Activated CD8-positive, alpha-beta memory T cell treated with anti-CD3 and anti-CD28 coated beads for 36 hours (primary cell): Measurements from ENCODE around the gene BCLAF1. TPM values are rescaled to one million over a fixed set of nuclear protein-coding genes. Genes with fewer than 3 reads are reported as not detected.

Source experiments
- CTCF ChIA-PET: fragments of 350-600 bp; sonication (Branson Sonifier 250); formaldehyde crosslinking; loops from one replicate; lab custom pipeline; 2021; ENCODE audit warnings: antibody characterized with exemption; lab: Charles Lee
- POLR2A ChIA-PET: fragments of 350-600 bp; sonication (Branson Sonifier 250); formaldehyde crosslinking; loops from one replicate; lab custom pipeline; 2021; ENCODE audit warnings: antibody characterized with exemption; lab: Charles Lee
- total RNA-seq, 2 experiments: library from RNA; stranded (reverse); gene quantifications; one replicate each; pipeline ENCODE4 v1.2.3, GENCODE V29; 2021

Gene BCLAF1, protein sequence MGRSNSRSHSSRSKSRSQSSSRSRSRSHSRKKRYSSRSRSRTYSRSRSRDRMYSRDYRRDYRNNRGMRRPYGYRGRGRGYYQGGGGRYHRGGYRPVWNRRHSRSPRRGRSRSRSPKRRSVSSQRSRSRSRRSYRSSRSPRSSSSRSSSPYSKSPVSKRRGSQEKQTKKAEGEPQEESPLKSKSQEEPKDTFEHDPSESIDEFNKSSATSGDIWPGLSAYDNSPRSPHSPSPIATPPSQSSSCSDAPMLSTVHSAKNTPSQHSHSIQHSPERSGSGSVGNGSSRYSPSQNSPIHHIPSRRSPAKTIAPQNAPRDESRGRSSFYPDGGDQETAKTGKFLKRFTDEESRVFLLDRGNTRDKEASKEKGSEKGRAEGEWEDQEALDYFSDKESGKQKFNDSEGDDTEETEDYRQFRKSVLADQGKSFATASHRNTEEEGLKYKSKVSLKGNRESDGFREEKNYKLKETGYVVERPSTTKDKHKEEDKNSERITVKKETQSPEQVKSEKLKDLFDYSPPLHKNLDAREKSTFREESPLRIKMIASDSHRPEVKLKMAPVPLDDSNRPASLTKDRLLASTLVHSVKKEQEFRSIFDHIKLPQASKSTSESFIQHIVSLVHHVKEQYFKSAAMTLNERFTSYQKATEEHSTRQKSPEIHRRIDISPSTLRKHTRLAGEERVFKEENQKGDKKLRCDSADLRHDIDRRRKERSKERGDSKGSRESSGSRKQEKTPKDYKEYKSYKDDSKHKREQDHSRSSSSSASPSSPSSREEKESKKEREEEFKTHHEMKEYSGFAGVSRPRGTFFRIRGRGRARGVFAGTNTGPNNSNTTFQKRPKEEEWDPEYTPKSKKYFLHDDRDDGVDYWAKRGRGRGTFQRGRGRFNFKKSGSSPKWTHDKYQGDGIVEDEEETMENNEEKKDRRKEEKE
- 100 to 1,000 TPM; 233 to 240 TPM for total RNA-seq

DNA sequence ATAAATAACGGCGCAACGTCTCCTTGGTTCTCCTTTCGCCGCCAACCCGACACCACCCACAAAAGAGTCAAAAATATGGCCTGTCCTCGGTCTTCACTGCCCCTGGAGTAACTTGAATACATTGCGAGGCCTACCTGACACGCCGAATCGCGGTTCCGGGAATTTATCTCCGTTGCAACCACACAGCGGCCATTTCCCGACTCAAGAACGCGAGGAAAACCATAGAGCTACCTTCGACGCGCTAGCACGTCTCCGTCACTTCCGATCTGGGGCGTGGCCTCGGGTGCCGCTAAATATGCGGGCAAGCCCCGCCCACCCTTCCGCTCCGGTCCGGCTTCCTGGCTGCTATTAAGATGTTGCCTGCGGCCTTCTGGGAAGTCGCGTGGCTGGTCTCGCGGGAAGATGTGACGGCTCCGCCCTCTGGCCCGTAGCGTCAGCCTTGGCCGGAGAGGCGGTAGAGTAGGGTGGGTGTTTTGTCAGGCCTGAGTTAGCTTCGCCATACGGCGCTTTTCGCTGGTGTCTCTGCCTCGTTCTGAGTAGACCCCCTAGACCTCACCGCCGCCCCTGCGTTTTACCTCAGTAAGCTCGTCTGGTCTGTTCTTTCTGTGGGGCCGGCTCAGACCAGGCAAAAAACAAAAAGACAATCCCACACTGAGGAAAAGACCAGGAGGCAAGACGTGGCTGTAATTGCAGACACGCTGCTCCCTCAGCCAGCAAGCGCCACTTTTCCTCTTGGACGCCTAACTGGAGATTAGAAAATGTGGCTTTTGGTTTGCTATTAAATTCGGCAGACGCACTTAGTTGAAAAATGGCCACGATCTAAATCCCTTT is at the start of gene BCLAF1:
Gene BCLAF1 (minus strand): TSS at position 268 of the 831 bp plus-strand sequence. CDS start 9,980 bp downstream, outside the sequence.
- CTCF ChIA-PET, result interaction anchor here (1.0 to 2.6 kb wide), 3 partner anchors 38 to 791 kb away, joined by 3 to 7 read pairs (median 4); partner anchors contain the start of gene MTFR2
- POLR2A ChIA-PET, result interaction anchor here (0.6 to 4.1 kb wide), 9 partner anchors 15 to 1161 kb away, joined by 3 to 39 read pairs (median 6); partner anchors contain the start of genes MAP3K5, MTFR2 and PEX7

DNA sequence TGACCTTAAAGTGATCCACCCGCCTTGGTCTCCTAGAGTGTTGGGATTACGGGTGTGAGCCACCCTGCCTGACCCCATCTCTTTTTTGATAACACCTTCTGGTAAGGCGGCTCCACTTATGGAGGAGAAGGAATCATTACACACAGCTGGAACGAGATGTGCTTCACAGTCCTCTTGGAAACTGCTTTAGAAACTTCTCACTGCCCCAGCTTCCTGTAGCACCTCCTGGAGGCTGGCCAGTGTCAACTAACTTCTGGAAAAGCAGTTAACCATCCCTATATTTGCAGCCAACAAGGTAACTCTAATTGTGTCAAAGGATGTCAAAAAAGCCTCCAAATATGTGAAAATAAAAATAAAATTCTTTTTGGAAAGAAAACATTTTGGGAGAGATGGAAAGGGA is 48.8 kb upstream of the BCLAF1 start:
- CTCF ChIA-PET, result no interaction called here

DNA sequence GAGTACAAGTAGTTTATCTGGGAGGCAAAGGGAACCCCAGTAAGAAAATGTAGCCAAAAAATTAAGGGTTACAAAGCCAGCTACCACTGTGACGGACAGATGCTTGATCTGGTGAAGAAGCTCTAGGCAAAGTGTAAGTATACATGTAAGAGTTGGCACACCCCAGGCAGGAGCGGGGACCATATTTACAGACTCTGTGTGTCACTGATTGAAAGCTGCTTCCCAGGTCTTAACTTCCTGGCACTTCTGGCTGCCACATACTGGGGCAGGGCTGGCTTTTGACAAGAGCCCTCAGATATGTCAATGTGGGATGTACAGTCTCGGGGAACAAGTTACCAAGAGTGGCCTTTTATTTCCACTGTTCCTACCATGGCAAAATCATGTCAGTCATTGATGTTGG is 48.0 kb upstream of the BCLAF1 start:
- ChIA-PET CTCF (no interaction called here), POLR2A (no interaction called here)

More for the DNA sequence above, 48.8 kb upstream of the BCLAF1 start:
- POLR2A ChIA-PET, result no interaction called here

DNA sequence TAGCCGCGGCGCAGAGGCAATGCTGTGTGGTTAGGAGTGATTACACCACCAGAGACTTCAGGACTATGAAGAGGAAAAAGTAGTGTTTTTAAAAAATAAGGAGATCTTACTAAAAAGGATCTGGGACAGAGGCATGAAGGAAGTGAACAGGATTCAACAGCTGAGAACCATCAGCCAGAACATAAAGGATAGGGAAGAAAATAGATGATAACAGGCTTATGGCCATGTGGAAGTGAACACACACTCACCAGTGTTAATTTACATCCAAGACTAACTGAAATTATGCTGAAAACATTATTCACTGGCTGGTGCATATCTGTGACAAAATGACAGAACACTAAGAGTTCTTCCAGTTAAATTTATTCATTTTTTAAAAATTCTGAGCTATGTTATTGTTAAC is 47.5 kb upstream of the BCLAF1 start:
- CTCF ChIA-PET, result no interaction called here
- POLR2A ChIA-PET, result no interaction called here

DNA sequence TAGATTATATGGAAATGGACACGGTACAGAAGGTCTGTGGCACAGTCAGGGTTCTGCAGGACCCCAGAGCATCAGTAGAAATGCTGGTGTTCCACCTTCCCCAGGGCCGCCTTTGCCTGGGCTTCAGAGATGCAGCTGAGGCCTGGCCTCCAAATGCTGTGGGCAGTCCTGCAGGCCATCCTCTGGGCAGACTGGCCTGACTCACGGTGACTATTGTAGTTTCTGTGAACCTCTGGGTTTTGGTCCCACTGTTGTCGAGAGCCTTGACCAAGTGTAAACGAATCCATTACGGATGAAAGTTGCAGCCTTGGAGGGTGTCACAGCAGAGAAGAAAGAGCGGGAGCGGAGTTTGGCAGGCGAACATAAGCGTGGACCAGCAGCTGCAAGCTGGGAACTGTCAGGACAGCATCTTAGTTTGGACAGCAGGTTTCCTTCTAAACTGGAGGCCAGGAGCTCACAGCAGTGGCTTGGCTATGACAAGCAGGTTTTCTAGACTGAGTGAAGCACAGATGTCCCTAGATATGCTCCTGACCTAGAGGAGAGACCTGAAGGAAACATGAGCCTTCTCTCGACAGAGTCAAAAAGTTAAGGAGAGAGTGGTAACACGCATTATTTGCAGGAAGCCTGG is 46.2 kb upstream of the BCLAF1 start:
- CTCF ChIA-PET, result no interaction called here
- POLR2A ChIA-PET, result no interaction called here

DNA sequence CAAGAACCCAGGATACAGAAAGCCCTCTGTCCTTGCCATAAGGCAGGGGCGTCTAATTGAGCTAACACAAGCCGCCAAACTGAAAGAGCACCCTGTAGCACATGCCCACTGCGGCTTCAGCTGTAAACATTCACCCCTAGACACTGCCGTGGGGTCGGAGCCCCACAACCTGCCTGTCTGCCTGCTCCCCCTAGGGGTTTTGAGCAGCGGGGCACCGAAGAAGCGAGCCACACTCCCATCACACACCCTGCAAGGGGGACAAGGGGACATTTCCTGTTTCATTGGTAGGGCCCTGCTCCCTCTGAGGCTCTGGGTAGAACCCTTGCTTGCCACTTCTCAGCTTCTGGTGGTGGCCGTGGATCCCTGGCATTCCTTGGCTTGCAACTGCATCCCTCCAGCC is 45.2 kb upstream of the BCLAF1 start:
- ChIA-PET POLR2A (no interaction called here), CTCF (interaction anchor here (0.6 kb wide), 1 partner anchor 151 kb away, joined by 3 read pairs; no protein-coding TSS in a partner anchor)

DNA sequence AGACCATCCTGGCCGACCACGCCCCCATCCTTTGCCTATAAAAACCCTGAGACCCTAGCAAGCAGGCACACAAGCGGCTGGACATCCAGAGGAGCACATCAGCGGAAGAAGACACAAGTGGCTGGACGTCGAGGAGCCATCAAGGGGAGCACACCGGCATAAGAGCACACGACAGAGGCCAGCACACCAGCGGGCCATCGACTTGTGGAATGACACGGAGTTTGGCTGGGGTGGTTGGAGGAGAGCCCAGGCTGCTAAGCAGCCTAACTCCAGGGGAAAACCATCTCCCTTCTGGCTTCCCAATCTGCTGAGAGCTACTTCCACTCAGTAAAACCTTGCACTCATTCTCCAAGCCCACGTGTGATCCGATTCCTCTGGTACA is 44.8 kb upstream of the BCLAF1 start:
- CTCF ChIA-PET, result interaction anchor here (0.6 kb wide), 1 partner anchor 151 kb away, joined by 3 read pairs; no protein-coding TSS in a partner anchor
- POLR2A ChIA-PET, result no interaction called here

DNA sequence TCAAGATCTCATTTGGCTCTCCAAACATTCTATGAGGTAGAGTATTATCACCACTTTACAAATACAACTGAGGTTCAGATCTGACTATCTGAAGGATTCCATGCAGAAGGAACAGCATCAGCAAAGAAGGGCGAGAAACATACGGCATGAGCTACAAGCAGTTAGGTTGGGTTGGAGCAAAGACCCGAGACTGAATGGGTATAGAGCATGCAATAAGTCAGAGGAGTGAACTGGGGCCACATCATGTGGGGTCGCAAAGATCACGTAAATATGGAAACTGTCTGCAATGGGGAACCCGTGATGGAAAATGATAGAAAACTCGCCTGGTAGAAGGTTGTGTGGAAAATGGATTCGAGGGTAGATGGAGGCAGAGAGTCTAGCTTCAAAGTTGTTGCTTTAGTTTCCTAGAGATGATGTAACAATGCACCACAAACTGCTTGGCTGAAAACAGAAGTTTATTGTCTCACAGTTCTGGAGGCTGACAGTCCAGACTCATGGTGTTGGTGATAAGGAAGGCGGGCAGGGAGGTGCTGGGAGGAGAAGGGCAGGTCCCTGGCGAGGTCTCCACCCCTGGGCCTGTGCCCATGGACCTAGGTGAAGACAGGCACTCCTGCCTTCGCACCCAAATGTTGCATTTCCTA is 44.3 kb upstream of the BCLAF1 start:
- POLR2A ChIA-PET, result no interaction called here
- CTCF ChIA-PET, result interaction anchor here (1.0 kb wide), 1 partner anchor 17 kb away, joined by 3 read pairs; no protein-coding TSS in a partner anchor

DNA sequence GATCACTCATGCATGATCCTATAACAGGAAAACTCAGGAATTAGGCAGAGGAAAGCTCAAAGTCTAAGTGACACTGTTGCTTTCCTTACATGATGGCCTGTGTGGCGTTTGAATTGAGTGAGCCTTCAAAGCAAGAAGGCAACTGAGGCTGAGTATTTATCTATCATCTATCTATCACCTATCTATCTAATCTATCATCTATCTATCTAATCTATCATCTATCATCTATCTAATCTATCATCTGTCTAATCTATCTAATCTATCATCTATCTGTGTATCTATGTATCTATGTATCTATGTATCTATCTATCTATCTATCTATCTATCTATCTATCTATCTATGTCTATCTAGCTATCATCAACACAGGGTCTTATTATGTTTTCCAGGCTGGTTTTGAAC is 41.8 kb upstream of the BCLAF1 start:
- ChIA-PET POLR2A (no interaction called here), CTCF (no interaction called here)

DNA sequence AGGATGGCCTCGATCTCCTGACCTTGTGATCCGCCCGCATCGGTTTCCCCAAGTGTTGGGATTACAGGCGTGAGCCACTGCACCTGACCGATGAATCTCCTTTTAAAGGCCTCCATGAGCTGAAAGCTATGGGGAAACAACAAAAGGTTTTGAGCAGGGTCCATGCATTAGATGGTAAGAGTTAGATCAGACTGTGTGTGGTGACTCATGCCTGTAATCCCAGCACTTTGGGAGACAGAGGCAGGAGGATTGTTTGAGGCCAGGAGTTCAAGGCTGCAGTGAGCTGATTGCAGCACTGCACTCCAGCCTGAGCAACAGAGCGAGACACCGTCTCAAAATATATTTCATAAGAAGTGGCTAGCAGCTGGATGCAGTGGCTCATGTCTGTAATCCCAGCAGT is 41.0 kb upstream of the BCLAF1 start:
- ChIA-PET POLR2A (no interaction called here), CTCF (no interaction called here)

DNA sequence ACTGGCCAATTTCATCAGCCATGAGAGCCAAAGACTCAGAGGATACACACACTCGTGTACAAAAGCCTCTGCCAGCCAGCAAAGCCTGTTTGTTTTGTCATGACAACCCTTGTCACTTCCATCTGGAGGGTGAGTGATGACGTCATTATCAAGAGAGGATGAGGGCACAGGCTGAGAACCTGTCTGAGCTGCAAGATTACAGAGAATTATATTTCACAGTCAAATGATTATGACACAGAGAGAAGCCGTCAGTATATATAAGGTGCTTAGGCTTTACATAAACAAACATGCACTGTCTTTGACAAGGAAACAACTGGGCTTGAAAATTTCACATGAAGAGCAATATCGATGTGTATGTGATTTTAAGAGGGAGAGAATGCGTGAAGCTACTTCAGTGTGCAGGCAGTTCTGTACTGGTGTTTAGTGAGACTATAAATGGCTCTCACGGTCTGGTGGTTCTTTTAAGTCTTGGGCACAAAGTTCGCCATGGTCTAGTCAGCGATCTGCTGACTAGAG is 36.5 kb upstream of the BCLAF1 start:
- POLR2A ChIA-PET, result no interaction called here
- CTCF ChIA-PET, result no interaction called here

DNA sequence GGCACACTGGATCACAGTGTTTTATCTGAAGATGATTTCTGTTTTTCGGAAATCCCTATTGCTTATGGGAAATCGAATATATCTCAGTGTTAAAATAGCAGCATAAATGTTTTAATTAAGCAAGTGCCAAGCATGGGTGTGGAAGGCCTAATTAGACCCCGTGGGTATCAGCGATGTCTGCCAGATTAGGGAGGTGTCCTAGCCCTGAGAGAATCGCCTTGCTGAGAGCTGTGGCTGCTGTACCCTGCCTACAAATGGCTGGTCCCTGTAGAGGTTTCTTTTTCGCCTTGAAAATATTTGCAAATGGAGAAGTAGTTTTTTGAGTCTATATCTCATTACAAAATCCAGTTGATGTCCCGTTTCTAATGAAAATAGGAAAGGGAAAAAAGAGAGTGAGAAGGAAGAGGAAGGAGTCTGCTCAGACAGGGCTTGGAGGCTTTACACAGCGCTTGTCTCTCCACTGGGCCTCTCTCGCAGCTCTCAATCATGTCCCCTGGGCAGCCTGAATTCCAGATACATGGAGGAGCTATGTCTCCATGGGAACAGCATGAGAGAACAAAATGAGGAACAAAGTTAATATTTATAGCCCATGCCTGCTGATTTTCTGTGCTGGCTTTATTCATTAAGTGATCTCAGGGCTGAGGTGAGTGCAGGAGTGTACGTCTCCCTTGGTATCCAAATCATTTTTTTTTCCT is 35.2 kb upstream of the BCLAF1 start:
- ChIA-PET CTCF (no interaction called here), POLR2A (no interaction called here)

DNA sequence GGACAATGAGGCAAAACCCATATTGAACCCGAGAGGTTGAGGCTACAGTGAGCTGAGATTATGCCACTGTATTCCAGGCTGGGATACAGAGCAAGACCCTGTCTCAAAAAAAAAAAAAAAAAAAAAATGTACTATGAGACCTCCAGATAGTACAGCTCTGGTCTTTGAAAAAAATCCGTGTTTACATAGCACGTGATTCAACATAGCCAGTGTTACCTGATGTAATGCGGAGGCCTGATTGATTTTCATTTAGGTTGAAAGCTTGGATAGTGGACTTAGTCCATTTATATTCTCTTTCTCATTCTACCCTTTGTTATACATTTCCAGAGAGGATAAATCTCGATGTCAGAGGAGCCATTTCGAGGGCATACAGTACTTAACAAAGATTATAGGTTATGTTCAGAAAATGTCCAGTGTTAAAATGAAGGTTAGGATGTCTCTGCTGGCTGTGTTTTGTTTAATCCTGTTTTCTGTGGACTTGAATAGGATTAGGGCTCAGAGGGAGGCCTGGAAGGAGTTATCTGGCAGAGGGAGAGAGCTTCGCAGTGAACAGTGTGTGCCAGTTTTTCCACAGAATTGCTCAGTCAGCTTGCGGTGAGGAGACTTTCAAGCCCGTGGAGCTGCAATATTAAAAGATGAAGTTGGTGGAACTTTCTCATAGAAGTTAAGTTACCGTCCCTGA is 33.9 kb upstream of the BCLAF1 start:
- CTCF ChIA-PET, result no interaction called here
- POLR2A ChIA-PET, result no interaction called here

DNA sequence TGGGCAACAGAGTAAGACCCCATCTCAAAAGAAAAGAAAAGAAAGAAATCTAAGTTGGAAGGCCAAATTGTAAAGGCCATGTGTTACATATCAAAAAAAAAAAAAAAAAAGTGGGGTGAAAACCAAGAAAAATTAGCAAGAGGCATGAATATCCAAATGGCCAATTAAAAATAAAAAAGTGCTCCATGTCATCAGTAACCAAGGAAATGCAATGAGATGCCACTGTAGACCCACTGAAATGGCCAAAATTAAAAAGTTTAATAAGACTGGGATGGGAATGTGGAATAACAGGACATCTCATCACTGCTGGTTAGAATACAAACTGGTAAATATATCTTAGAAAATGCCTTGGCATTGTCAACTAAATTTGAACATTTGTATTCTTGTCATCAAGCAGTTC is 30.1 kb upstream of the BCLAF1 start:
- CTCF ChIA-PET, result interaction anchor here (0.7 kb wide), 1 partner anchor 277 kb away, joined by 3 read pairs; no protein-coding TSS in a partner anchor
- POLR2A ChIA-PET, result no interaction called here

DNA sequence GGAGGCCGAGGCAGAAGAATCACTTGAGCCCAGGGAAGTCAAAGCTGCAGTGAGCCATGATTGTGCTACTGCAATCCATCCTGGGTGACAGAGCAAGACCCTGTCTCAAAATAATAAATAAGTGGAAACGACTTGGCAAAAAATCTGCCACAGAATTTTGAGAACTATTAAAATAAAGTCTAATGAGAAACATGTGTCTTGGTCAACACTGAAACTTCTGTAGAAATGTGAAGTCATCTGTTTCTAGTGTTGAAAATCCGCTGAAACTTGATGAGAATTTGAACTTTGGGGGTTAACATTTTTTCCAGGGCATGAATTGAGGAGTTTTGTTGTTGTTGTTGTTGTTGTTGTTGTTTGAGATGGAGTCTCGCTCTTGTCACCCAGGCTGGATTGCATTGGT is 29.0 kb upstream of the BCLAF1 start:
- ChIA-PET POLR2A (interaction anchor here (1.2 kb wide), 1 partner anchor 30 kb away, joined by 3 read pairs; no protein-coding TSS in a partner anchor), CTCF (no interaction called here)

DNA sequence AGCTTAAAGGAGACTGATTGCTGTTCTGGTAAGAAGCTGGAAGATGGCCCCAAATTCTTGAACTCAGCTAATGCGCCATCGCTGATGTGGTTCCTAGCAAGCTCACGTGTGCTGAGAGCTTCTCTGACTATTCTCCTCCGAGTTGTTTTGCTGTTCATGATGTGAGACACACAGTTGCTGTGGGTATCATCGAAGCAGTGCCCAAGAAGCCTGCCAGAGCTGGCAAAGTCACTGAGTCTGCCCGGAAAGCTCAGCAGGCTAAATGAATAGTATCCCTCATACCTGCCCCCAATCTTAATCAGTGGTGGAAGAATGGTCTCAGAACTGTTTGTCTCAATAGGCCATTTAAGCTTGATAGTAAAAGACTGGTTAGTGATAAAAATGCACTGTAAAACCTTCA is 28.3 kb upstream of the BCLAF1 start:
- CTCF ChIA-PET, result interaction anchor here (0.7 to 1.7 kb wide), 3 partner anchors 35 to 92 kb away, joined by 3 to 4 read pairs (median 4); no protein-coding TSS in a partner anchor
- POLR2A ChIA-PET, result interaction anchor here (1.2 kb wide), 2 partner anchors 28 to 29 kb away, joined by 3 to 4 read pairs; no protein-coding TSS in a partner anchor
